GM19328 (cell line): Measurements from ENCODE around the gene CYP2A13.
"Not testable (repeated sequence)": the region's sequence is repeated elsewhere in the genome, so short reads cannot be mapped to it uniquely, and the experiment has no call there.

ENCODE experiments used
- ATAC-seq: cut with Tn5 transposase; IDR thresholded peaks from one replicate; pipeline ENCODE4 v1.9.1; 2021; ENCODE audit warnings: mild to moderate bottlenecking, moderate library complexity; ENCODE audit not compliant: unreplicated experiment

The CYP2A13 gene

GRCh38 chr19:41088151-41088550, at the start of gene CYP2A13:
CYP2A13 (plus strand) TSS chr19:41088451; CDS start chr19:41088472, 21 bp downstream.
- ATAC-seq: no peak

- ATAC-seq: no peak
Observed at GRCh38 chr19:41039806-41040205, 48.4 kb upstream of the CYP2A13 start.

- ATAC-seq: not testable (repeated sequence)
Observed at GRCh38 chr19:41045095-41045494, 43.2 kb upstream of the CYP2A13 start.

- ATAC-seq: no peak
Observed at GRCh38 chr19:41050426-41050825, 37.8 kb upstream of the CYP2A13 start.

GRCh38 chr19:41052162-41052561, 36.1 kb upstream of the CYP2A13 start:
- not testable (repeated sequence) for ATAC-seq

GRCh38 chr19:41053331-41053730, 34.9 kb upstream of the CYP2A13 start:
- not testable (repeated sequence) for ATAC-seq

- ATAC-seq: no peak
Observed at GRCh38 chr19:41064974-41065569, 23.2 kb upstream of the CYP2A13 start.

- ATAC-seq: no peak
Observed at GRCh38 chr19:41076286-41076685, 12.0 kb upstream of the CYP2A13 start.

- no peak for ATAC-seq
Observed at GRCh38 chr19:41083516-41083915, 4.7 kb upstream of the CYP2A13 start.

GRCh38 chr19:41085748-41086415, 2.4 kb upstream of the CYP2A13 start:
- ATAC-seq: no peak

- ATAC-seq: no peak
Observed at GRCh38 chr19:41089959-41090358, 1.7 kb downstream of the CYP2A13 start.

GRCh38 chr19:41095703-41096102, 7.5 kb downstream of the CYP2A13 start:
- ATAC-seq: no peak

GRCh38 chr19:41096353-41096752, 8.1 kb downstream of the CYP2A13 start:
- ATAC-seq: no peak

- ATAC-seq: no peak
Observed at GRCh38 chr19:41097302-41097701, 9.1 kb downstream of the CYP2A13 start.

- ATAC-seq: no peak
Observed at GRCh38 chr19:41098762-41099161, 10.5 kb downstream of the CYP2A13 start.

- not testable (repeated sequence) for ATAC-seq
Observed at GRCh38 chr19:41102210-41102609, 14.0 kb downstream of the CYP2A13 start.

GRCh38 chr19:41106177-41106576, 17.9 kb downstream of the CYP2A13 start:
- ATAC-seq: no peak

- no peak for ATAC-seq
Observed at GRCh38 chr19:41111296-41111695, 23.0 kb downstream of the CYP2A13 start.

GRCh38 chr19:41111750-41112295, 23.6 kb downstream of the CYP2A13 start:
- no peak for ATAC-seq

GRCh38 chr19:41112728-41113290, 24.6 kb downstream of the CYP2A13 start:
- no peak for ATAC-seq

- no peak for ATAC-seq
Observed at GRCh38 chr19:41114132-41114531, 25.9 kb downstream of the CYP2A13 start, which contains the start of gene CYP2F1. CYP2F1 (plus strand) TSS chr19:41114432; CDS start chr19:41116189, 1,757 bp downstream.

- no peak for ATAC-seq
Observed at GRCh38 chr19:41116261-41116660, 28.0 kb downstream of the CYP2A13 start.
